Measurements from ENCODE around the gene RASGRF2.

The RASGRF2 gene

DNA sequence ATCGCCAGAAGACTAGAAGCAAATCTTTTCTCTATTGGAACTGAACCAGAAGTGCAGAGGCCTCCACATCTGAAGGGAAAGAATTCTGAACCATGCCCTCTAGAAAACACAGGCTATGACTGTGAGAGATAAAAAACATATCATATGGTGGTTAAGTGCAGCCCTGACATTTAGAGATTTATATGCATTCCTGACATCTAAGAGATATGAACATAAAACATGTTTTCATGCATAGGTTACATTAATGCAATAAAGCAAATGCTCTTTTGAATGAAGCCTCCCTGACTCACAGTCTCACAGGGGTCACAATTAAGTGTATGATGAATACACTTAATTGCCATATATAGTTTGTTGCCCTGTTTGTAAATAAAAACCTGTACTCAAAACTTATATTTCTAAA is 244.0 kb downstream of the RASGRF2 start:
- no peak for DNase-seq (ENCODE audit: low read depth, low spot score)

DNA sequence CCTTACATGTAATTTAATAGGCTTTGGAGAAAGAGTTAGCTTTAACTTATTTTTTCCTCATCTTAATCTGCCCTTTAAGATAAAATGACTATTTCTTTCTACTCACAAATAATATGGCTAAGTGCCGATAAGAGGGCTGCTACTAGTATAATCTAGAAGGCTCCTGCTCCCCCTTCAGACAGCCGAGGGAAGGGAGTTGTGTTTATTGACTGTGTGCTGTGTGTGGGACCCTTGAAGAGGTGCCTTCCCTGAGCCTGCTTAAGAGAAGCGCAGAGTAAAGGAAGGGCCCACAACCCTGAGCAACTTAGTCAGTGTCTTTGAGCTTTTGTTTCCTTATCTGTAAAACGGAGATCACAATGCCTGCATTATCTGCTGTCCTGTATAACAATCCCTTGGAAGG is 244.9 kb downstream of the RASGRF2 start:
- DNase-seq (ENCODE audit: low read depth, low spot score): no peak

DNA sequence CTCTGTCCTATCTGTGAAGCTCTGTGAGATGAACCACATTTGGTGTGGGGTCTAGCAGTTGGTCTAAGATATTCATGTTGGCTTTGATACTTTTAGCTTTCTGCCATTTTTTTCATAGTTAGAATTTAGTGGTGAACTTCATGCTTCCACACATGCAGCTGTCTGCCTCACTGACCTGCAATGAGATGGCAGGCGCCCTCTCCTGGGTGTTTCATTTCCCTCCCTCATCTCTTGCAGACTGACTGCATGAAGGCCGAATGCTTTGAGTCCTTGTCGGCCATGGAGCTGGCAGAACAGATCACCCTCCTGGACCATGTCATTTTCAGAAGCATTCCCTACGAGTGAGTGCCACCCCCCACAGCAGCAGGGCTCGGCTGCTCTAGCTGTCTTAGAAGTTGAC is 246.8 kb downstream of the RASGRF2 start:
- DNase-seq (ENCODE audit: low read depth, low spot score): no peak

DNA sequence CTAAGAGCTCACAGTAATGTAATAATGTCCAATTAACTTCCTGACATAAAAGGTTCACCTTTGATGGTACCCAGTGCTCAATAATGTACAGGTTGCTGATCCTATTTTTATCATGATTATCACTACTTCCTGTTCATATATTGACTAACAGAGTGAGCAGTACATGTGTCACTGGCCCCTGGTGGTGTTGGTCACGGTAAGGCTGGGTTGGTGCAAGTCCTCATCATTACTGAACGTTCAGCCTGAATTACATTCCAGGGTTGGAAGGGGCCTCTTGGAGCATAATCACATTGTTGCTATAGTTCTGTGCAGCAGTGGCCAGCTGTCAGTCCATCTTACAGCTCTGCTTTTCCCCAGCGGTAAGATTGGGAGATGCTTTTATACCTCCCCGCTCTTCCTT is 248.7 kb downstream of the RASGRF2 start:
- DNase-seq (ENCODE audit: low read depth, low spot score): no peak

DNA sequence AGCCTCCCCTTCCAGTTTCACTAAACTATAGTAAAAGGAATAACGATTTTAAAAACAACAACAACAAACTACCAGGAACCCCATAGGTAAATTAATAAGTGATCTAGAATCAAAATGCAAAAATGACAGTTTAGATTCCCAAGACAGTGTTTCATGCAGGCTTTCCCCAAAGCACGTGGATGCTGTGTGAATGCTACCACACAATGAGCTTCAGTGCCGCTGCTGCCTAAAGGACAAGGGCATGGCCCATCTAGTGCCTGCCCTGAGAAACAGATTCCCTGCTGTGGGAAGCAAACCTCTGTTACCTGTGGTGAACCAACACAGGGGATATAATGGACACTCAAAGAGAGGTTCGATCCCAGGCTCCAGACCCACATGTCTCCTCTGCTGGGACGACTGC is 249.2 kb downstream of the RASGRF2 start:
- no peak for DNase-seq (ENCODE audit: low read depth, low spot score)

DNA sequence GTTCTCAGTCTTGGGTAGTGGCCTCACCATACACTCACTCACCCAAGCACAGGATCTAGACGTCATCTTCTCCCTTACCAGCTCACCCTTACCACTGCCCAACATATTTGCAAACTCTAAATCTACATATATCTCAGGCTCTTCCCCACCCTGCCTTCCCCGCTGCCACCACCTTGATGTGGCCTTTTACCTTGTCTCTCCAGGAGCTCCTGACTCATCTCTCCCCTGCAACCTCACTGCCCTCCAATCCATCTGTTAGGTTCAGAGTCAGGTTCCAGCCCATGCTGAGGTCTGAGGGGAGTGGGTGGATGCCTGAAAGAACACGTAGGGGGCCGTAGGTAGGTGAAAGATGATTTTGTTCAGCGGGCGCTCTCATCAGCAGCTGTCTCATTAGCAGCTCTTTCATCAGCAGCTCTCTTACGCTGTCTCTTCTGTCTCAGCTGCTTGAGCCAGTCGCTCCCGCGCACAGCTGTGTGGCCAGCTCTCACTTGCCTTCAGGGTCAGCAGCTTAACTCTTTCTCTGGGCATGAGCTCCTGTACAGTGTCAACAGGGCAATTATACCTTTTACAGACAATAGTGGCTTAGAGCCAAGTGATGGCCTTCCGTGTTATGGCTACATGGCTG is 249.8 kb downstream of the RASGRF2 start:
- DNase-seq (ENCODE audit: low read depth, low spot score): no peak

DNA sequence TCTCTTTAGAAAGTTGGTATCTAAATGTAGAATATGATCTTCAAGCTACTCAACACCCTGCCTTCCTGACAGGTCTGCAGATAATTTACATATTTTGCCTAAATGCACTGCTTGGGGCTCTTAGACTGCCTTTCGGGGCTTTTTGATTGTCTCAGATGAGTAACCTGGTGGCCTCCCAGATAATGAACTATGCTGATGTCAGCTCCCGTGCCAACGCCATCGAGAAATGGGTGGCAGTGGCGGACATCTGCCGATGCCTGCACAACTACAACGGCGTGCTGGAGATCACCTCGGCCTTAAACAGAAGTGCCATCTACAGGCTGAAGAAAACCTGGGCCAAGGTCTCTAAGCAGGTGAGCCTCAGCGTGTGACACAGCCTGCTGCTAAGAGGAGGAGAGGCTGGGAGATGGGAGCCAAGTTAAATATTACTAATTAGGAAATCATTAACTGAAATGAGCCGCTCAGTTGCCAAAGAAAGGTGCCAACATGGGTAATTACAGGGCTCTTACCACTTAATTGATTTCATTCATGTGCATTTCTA is 252.1 kb downstream of the RASGRF2 start:
- no peak for DNase-seq (ENCODE audit: low read depth, low spot score)

DNA sequence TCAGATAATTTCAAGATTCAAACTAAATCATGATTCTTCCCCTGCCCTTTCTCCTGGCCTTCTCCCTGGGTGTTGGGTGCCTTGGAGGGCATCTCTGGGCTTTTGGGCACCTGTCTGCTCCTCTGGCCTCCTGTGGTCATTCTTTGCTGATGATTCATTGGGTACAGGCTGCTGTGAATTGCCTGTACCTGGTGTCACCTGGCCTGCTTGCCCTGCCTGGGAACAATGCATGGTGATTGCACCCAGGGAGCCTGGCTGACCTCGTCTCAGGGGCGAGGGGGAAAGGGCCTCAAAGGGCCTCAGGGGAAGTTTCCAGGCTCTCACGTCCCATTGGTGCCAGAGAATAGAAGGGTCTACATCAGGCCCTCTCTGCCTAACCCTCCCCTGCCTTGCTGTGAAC is 252.9 kb downstream of the RASGRF2 start:
- DNase-seq (ENCODE audit: low read depth, low spot score): no peak

DNA sequence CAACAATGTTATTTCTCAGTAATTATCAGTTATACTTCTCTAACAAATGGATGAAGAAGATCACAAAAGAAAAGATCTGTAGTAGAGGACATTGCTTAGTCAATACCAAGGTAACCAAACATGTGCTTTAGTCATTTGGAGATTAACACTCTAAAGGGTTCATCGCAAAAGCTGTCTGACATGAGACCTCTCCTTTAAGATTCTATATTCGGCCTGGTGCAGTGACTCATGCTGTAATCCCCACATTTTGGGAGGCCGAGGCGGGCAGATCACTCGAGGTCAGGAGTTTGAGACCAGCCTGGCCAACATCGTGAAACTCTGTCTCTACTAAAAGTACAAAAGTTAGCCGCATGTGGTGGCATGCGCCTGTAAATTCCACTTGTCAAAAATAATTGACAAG is 254.7 kb downstream of the RASGRF2 start:
- DNase-seq (ENCODE audit: low read depth, low spot score): no peak

DNA sequence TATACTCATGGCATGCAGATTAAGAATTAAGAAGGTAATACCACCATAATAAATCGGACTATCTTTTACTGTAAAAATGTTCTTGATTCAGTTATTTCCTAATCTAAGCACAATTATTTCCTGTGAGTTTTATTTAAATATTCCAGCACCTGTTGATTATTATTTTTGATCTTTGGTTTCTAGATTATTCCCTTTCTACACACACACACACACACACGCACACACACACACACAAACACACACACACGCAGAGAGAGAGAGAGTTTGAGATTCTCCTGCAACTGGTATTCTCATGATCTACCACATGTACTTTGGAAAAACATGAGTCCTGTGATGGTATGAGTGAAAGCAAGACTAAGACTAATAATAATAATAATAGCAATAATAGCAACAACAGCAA is 256.0 kb downstream of the RASGRF2 start:
- DNase-seq (ENCODE audit: low read depth, low spot score): no peak

DNA sequence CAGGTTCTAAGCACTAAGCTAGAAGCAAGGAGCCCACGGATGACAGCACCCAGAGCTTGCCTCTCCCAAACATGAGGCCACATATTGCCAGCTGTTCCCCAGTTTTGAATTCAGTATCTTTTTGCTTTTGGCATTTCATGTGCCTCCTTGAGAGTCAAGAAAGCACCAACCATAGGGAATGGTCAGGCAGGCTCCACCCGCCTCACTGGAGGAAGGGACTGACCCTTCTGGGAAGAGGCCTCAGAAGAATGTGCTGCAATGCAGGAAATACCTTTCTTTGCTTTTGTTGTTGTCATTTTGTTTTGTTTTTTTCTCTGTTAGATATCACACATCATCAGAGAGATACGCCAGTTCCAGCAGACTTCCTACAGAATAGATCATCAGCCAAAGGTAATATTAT is 259.2 kb downstream of the RASGRF2 start:
- no peak for DNase-seq (ENCODE audit: low read depth, low spot score)

DNA sequence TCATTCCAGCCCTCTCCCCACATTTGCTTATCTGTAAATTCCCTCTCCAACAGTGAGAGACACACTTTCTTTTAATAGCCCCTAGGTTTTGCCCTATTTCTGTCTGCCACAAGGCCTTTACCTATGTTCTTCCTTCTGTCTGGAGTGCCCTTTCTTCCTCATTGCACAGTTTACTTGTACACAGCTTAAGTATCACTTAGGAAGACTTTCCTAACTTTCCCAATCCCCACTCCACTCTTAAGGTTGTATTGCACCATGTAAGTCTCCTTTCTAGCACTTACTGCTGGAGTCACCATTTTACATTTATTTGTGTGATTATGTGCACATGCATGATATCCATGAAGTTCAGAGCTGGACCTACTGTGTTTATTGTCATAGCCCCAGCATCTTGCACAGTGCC is 262.1 kb downstream of the RASGRF2 start:
- DNase-seq (ENCODE audit: low read depth, low spot score): no peak

DNA sequence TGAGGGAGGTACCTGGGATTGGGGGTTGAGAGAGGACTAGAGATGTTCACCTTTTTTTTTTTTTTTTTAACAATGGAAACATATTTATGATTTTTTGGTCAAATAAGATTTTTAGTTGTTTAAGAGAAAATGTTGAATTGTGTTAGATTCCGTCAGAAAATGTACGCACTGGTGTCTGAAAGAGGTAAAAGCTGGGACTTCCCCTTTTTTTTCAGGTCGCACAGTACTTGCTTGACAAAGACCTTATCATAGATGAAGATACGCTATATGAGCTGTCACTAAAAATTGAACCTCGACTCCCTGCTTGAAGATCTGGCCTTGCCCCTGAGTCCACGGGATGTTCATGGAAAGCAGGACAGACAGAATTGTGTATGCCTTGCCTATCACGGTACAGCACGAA is 265.3 kb downstream of the RASGRF2 start:
- DNase-seq (ENCODE audit: low read depth, low spot score): no peak

DNA sequence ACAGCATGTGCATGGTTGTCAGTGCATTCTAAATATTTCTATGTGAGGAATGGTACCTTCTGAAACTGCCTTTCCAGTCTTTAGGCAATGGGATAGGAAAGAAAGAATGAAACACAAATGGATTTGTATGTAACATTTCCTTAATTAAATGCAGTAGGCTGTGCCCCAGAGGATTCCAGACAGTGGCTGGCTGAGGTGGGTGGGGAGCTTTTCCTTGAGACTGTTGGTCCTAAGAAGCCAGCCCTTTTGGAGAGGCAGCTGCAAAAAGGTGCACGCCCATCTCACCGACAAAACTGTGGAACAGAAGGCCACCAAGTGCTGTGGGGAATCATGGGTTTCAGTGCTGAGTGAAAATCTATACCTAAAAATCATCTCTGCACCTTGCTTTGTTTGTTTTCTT is 266.1 kb downstream of the RASGRF2 start:
- no peak for DNase-seq (ENCODE audit: low read depth, low spot score)

DNA sequence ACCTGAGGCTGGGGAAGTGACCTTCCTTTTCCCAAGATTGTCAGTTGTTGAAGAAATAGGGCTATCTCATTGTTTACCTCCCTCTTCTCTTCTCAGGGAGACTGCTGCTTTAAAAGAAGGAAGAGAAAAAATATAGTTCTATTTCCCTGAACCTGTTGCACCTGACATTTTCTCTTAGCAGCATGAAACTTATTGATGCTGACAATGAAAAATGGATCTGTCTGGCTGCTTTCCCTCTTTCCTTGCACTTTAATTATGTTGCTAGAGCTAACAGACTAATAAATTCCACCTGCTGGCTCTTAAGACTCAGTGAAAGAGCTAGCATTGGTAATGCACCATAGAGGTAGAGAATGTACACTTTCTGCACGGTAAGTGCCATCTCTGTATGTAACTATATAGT is 266.8 kb downstream of the RASGRF2 start:
- no peak for DNase-seq (ENCODE audit: low read depth, low spot score)

DNA sequence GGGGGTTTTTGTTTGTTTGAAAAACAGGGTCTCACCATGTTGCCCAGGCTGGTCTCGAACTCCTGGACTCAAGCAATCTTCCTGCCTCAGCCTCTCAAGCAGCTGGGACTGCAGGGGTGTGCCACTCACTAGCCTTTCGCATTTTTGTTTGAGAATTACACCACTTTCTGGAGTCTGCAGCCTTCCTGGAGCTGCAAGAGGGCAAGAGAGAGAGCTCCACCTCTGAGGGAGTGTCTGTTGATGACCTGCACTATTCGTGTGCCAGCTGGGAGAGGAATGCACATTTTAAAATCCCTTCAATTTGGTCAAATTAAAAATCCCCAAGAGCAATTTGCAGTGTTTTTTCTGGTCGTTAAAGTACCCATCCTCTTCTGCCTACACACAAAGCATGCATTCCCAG is 267.9 kb downstream of the RASGRF2 start:
- no peak for DNase-seq (ENCODE audit: low read depth, low spot score)

DNA sequence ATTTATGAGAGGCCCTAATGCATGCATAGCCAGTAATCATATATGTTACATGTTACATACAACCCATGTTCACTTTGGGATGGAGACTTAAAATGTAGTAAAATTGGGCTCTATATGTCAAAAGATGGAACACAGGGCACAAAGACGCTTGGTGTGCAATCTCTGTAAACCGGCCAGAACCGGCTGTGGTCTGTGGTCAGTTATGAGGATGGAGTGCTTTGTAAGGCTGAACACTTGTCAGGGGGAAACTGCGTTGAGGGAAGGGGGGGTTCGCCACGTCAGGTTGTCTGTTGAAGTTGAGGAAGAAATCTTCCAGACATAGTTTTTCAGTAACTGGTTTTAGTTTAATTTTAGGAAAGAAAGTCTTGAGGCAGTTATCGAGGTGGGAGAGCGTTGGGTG is 270.3 kb downstream of the RASGRF2 start:
- DNase-seq (ENCODE audit: low read depth, low spot score): no peak

DNA sequence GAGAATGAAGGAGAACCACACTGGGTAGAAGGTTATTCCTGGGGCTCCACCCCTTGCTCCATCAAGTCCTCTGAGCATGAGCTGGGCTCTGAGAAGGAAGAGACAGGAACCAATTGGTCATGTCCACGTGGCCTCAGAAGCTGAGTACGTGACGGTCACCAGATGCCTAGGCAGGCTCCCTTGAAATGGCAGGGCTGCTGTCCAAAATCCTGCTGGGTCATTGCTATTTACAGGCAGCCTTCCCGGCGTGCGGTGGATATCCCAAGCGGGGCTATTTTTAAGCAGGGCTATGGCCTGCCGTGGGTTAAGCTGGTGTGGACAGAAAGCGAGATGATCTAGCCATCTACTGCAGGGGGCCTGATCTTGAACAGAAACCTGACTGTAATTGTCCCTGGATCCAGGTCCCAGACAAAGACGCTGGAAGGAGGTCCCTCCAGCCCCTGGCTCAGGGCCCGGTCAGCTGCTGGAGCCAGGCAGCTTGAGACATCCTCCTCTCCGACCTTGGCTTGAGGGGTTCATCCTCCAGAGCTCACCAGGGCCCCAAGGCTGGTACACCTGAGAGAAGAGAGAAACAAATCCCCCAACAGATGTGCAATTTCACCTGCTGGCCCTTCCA is 272.4 kb downstream of the RASGRF2 start:
- no peak for DNase-seq (ENCODE audit: low read depth, low spot score)

DNA sequence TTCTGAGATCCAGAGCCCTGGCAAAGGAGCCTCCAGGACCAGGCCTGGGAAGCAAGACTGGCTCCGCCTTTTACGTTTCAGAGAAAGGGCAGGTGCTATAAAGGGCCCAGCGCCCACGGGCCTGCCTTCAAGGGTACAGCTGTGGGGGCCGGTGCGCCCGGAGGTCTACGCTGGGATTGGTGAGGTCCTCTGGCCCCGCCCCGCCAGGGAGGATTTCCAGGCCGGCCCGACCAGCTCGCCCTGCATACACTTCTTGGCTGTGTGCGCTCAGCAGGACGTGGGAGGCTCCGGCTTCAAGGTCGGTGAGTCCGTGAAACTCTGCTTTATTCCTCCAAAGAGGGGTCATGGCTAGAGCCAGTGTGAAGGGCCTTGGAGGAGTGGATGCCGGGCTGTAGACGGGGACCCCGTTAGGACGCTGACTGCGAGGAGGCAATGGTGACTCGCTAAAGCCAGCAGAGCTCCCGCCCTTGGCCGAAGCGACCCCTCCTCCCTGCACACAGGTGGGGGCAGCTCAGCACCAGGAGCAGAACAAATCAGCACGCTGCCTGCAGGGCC is 273.0 kb downstream of the RASGRF2 start, which contains the start of gene CKMT2:
CKMT2 (plus strand) TSS at position 243 of the 555 bp plus-strand sequence. CDS start 17,811 bp downstream, outside the sequence.
- no peak for DNase-seq (ENCODE audit: low read depth, low spot score)

DNA sequence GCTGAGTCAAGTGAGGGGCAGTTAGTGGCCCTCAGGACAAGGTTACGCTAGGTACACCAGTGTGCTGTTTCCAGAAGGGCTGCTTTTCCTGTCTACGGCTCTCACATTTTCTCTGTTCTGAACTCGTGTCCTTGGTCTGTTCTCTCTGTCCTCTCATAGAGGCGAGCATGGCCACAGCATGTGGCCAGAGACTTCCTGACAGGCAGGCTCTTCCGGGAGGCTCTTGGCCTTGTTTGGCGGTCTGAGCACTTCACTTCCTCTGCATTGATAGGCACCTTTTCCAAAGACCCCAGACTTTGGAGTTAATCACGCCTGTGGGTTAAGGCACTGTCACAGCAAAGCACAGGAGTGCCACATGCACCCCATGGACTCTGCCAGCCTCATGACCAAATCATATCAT is 274.1 kb downstream of the RASGRF2 start:
- no peak for DNase-seq (ENCODE audit: low read depth, low spot score)

DNA sequence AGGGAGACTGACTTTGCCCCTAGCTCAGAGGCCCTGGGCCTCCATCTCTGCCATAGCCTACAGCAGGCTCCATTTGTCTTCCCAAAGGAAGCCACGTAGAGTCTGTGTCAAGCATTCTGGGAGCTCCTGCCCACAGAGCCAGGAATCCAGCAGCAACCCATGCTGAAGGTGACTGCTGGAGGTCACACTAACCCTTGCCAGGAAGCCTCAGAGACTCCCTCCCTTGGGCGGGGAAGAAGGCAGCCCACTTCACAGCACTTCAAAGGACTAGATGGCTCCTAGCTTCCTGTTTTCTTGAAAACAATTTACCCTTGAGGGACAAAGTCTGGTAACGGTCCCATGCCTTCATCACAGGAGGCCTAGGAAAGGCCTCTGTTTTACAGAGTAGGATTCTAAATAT is 274.6 kb downstream of the RASGRF2 start:
- DNase-seq (ENCODE audit: low read depth, low spot score): no peak

DNA sequence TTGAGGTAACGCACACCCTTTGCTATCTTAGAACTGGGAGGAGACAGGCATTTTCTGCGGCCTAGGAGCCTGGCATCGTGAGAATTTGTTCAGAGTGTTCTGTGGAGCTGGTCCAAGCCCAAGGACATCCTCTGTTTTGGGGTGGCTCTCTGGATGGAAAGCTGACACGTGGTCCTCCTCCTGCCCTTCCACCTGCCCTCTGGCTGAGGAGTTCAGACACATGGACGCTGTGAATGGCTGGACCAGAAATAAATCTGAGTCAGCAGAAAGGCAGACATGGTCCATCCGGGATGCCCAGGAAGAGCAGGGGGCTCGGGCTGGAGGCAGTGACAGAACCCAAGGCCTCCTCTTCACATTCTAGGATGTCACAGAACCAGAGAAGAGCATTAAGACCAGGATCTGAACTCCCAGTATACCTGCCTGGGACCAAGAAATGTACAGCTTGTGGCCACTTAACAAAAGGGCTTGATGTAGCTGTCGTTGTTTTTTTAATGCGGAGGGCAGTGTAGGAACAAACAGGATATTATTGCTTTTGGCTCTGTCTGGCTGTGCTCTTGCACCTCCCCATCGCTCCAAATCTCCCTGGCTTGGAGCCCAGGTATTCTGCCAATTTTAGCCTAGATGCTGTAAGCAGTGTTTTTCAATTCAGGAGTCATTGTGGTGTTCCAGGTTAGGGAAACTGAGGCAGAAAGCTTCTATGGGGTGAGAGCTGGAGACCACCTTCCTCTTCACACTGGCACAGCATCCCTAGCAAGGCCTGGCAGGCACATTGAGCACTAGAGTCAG is 275.3 kb downstream of the RASGRF2 start:
- DNase-seq (ENCODE audit: low read depth, low spot score): no peak

Data from smooth muscle cell of the brain vasculature (primary cell).